Medulla oblongata (tissue), 1 donor: ENCODE data around the gene RNF168.
"Not testable (repeated sequence)": the region's sequence is repeated elsewhere in the genome, so short reads cannot be mapped to it uniquely, and the experiment has no call there.

ENCODE experiments used
- DNase-seq: peaks from one replicate; pipeline ENCODE4 v3.0.0-alpha.2; 2015; ENCODE audit errors: extremely low spot score

The RNF168 gene

DNA sequence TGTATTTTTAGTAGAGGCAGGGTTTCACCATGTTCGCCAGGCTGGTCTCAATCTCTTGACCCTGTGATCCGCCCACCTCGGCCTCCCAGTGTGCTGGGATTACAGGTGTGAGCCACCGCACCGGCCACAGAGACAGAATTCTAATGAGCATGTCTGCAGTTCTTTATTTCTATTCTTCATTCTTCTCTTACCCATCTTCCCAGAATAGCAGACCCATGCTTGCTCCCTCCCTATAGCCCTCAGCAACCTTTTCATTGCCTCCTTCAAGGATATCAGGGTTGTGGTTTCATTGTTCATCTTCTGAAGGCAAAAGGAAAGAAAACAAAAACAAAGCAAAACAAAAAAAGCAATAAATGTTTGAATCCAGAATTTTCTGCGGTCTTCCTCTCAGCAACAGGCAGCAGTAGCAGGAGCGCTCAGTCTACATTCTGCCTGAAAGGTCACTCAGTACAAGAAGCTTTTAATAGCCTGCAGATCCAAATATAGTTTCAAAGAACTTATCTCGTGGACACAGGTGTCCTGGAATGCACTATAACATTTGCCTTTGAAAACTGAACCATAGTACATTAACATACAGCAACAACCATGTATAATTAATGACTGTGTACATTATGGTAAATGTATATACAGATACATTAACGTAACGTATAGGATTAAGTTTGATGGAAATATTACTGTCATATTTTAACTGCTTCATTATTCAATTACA is 11.5 kb upstream of the RNF168 start, which contains the start of gene SMCO1:
Gene SMCO1 (minus strand): TSS at position 434 of the 709 bp plus-strand sequence. CDS start 137 bp downstream, at position 297.
- DNase-seq = no peak

- DNase-seq = no peak
Measured at GRCh38 chr3:196514350-196514716, 10.8 kb upstream of the RNF168 start.

DNA sequence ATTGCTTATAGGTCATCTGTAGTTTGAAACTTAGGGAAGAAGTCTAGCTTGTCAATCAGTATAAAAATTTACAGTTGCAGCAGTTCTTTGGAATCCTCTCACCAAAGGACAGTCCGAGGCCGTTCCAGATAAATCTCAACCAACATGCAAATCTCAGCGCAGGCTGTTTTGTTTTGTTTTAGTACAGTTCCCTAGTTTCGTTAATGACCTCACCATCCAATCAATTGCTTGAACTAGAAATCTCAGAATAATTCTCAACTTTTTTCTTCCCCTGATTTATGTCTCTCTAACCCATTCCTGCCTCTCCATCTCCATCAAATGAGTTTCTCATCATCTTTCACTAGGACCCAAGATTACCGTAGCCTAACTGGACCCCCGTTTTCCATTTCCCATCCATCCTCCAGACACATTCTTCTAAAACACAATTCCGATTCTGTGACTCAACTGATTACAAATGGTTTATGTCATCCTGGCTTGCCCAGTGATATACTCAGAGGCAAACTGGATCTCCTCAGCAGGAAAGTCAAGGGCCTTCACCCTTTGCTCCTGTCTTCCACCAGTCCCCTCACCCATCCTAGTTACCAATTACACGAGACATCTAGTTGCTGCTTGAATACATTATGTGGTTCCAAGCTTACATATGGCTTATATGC is 10.3 kb upstream of the RNF168 start:
- no peak for DNase-seq

DNA sequence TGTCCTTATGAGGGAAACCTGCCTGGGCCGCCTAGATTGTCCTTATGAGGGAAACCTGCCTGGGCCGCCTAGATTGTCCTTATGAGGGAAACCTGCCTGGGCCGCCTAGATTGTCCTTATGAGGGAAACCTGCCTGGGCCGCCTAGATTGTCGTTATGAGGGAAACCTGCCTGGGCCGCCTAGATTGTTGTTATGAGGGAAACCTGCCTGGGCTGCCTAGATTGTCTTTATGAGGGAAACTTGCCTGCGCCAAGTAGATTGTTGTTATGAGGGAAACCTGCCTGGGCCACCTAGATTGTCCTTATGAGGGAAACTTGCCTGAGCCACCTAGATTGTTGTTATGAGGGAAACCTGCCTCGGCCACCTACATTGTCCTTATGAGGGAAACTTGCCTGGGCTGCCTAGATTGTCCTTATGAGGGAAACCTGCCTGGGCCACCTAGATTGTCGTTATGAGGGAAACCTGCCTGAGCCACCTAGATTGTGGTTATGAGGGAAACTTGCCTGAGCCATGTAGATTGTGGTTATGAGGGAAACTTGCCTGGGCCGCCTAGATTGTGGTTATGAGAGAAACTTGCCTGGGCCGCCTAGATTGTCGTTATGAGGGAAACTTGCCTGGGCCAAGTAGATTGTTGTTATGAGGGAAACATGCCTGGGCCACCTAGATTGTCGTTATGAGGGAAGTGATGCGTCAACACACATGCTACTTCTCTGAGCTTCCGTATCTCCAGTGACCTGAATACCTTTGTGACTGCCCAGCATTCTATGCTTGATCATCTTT is 8.3 kb upstream of the RNF168 start:
- DNase-seq = not testable (repeated sequence)

DNA sequence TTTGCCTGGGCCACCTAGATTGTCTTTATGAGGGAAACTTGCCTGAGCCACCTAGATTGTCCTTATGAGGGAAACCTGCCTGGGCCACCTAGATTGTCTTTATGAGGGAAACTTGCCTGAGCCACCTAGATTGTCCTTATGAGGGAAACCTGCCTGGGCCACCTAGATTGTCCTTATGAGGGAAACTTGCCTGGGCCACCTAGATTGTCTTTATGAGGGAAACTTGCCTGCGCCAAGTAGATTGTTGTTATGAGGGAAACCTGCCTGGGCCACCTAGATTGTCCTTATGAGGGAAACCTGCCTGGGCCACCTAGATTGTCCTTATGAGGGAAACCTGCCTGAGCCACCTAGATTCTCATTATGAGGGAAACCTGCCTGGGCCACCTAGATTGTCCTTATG is 7.5 kb upstream of the RNF168 start:
- DNase-seq = not testable (repeated sequence)

- no peak for DNase-seq
Measured at GRCh38 chr3:196506687-196507086, 3.1 kb upstream of the RNF168 start.

- DNase-seq = no peak
Measured at GRCh38 chr3:196504556-196504955, 988 bp upstream of the RNF168 start.

- DNase-seq = not testable (repeated sequence)
Measured at GRCh38 chr3:196504077-196504398, 470 bp upstream of the RNF168 start.

GRCh38 chr3:196502775-196503195 is 783 bp downstream of the RNF168 start:
- peak; percentile 61 for DNase-seq

- no peak for DNase-seq
Measured at GRCh38 chr3:196501316-196502044, 2.1 kb downstream of the RNF168 start.

DNA sequence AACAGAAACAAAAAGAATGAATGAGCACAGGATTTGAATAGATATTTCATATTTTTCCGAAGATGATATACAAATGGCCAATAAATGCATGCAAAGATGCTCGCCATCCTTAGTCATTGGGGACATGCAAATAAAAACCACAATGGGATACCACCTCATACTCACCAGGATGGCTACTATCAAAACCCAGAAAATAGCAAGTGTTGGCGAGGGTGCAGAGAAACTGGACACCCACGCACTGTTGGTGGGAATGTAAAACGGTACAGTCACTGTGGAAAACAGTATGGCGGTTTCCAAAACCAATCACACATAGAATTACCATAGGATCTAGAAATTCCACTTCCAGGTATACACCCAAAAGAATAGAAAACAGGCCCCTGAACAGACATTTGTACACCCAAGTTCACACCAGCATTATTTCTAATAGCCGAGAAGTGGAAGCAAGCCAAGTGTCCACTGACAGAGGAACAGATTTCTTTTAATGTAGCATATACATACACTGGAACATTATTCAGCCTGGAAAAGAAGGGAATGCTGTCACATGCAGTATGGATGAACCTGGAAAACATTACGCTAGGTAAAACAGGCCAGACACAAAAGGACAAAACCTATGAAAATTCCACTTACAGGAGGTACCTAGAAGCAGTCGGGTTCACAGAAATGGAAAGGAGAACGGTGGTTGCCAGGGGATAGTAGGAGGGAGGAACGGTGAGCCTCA is 3.6 kb downstream of the RNF168 start:
- DNase-seq = no peak

- no peak for DNase-seq
Measured at GRCh38 chr3:196499061-196499460, 4.5 kb downstream of the RNF168 start.

- no peak for DNase-seq
Measured at GRCh38 chr3:196498297-196498696, 5.3 kb downstream of the RNF168 start.

GRCh38 chr3:196496183-196496582 is 7.4 kb downstream of the RNF168 start:
- no peak for DNase-seq

- no peak for DNase-seq
Measured at GRCh38 chr3:196493292-196493691, 10.3 kb downstream of the RNF168 start.

GRCh38 chr3:196492080-196492479 is 11.5 kb downstream of the RNF168 start:
- no peak for DNase-seq

GRCh38 chr3:196489747-196490146 is 13.8 kb downstream of the RNF168 start:
- DNase-seq = no peak

DNA sequence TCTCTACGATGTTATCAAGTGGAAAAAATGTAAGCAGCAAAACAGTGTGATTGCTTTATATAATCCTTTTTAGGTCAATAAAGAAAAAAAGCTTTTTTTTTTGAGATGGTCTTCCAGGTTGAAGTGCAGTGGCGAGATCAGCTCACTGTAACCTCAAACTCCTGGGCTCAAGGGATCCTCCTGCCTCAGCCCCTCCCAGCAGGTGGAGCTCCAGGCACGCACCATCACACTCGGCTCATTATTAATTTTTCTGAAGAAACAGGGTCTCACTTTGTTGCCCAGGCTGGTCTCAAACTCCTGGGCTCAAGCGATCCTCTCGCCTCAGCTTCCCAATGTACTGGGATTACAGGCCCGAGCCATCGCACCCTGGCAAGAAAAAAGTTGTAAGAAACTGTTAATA is 17.3 kb downstream of the RNF168 start:
- DNase-seq = no peak

DNA sequence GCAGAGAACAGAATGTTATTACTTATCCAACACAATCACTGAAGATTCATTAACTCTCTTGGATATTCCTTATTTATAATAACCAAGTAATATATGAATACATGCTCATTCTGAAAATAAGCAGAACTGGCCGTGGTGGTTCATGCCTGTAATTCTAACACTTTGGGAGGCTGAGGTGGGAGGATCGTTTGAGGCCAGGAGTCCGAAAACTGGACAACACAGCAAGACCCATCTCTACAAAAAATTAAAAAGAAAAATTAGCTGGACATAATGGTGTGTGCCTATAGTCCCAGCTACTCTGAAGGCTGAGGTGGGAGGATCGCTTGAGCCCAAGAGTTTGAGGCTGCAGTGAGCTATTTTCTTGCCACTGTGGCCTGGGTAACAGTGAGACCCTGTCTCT is 25.9 kb downstream of the RNF168 start:
- DNase-seq = no peak

DNA sequence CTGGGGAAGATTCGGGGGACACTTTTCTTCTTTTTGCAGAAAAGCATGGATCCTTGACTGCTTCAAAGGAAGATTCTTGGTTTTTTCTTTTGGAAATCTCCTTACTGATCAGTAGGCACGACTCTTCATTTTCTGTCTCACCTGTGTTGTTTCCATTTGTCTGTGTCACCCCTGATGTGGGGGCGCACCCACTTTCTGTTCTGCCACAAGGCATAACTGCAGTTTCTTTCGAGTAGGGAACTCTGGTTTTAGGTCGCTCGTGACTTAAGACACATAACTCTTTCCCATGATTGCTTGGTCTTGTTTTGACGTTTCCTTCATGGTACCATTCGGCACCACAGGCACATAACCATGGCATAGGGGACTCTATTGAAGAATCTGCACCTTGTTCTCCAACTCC is 31.3 kb downstream of the RNF168 start:
- no peak for DNase-seq

DNA sequence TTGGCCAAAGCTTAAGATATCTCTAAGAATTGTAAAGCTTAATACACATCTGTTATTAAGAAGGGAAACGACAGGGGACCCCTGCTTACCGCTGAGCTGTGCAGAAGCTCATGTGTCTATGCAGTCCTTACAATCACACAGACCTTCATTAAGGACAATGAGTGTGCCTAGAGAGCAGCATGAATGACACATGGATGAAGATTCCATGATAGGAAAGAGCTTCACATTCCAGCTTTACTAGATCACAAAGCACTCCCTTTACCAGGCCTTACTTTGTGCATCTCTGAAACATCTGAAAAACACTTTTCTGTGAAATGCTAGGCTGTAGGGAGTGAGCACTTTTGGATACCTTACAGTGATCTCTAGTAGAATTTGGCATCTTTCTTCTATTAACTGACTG is 32.0 kb downstream of the RNF168 start:
- DNase-seq = no peak
